Activated T-helper 17 cell treated with anti-CD3 and anti-CD28 coated beads, Interleukin-2, amount 50 U/mL, for 72 hours (primary cell): Measurements from ENCODE around the gene METTL5. TPM values are rescaled to one million over a fixed set of nuclear protein-coding genes. Genes with fewer than 3 reads are reported as not detected.
"Not testable (repeated sequence)": the region's sequence is repeated elsewhere in the genome, so short reads cannot be mapped to it uniquely, and the experiment has no call there.

Source experiments
- ATAC-seq: fragments of 150-1000 bp; cut with Tn5 transposase; replicated peaks from 2 replicates; pipeline ENCODE4 v1.10.0; 2021; ENCODE audit warnings: mild to moderate bottlenecking, moderate library complexity
- H3K27ac Mint-ChIP-seq: one replicate; pipeline ENCODE4 v1.8.0; 2022; ENCODE audit warnings: mixed read lengths
- H3K27me3 Mint-ChIP-seq: one replicate; pipeline ENCODE4 v1.8.0; 2022; ENCODE audit warnings: mixed read lengths
- H3K36me3 Mint-ChIP-seq: one replicate; pipeline ENCODE4 v1.8.0; 2022; ENCODE audit warnings: low read depth, mild to moderate bottlenecking, mixed read lengths
- H3K4me1 Mint-ChIP-seq: one replicate; pipeline ENCODE4 v1.8.0; 2022; ENCODE audit warnings: mixed read lengths
- H3K4me3 Mint-ChIP-seq: one replicate; pipeline ENCODE4 v1.8.0; 2022; ENCODE audit warnings: mild to moderate bottlenecking, mixed read lengths
- H3K9me3 Mint-ChIP-seq: one replicate; pipeline ENCODE4 v1.8.0; 2022; ENCODE audit warnings: mixed read lengths
- total RNA-seq, 2 donors: library from RNA; stranded (reverse); gene quantifications; one replicate each; pipeline ENCODE4 v1.2.3, GENCODE V29; 2022

The METTL5 gene
- 10 to 100 TPM; 54.4 to 78.7 TPM for total RNA-seq

DNA sequence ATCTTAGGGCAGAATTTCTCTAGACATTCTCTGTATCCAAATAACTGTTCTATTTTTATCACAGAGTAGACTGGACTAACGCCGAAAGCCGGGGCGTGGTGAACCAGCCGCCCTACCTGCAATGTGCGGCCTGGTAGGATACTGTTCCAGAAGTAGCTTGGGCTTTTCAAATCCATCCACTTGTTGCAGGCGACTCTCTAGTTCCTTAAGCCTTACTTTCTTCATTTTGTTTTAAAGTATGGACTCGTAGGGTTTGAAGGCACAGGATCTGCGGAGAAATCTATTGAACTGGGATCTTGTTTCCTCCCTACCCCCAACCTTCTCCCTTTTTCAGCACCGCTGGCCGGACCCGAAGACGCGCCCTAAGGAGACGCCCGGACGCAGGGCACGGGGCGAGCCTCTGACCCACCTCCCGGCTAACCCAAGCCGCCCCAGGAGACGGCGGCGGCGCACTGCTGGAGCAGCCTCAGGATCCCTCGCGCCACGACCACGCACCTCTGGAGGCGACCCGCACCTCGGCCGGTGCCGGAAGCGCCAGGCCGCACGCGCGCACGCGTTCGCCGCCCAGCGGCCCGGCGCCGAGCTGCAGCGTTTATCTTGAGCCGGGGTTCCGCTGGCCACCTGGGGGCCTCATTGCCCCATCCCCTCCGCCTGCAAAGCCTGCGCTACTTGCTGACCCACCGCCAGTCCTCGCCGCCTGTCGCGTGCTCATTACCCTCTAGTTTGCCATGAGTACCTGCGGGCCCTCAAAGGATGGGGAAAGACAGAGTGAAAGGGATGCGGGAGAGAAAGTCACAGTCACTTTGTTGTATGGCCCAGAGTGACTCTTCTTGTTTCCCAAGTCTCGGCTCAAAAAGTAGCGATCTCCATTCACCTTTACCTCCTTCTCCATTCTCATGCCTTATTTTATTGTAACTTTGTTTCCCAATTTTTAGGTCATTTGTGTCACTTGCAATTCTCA, at the start of gene METTL5:
METTL5 (minus strand) TSS at position 533 of the 961 bp plus-strand sequence; CDS start at position 225, 308 bp downstream.
- peaks cover 30% of the 10 kb centered on the region for H3K4me1 Mint-ChIP-seq

DNA sequence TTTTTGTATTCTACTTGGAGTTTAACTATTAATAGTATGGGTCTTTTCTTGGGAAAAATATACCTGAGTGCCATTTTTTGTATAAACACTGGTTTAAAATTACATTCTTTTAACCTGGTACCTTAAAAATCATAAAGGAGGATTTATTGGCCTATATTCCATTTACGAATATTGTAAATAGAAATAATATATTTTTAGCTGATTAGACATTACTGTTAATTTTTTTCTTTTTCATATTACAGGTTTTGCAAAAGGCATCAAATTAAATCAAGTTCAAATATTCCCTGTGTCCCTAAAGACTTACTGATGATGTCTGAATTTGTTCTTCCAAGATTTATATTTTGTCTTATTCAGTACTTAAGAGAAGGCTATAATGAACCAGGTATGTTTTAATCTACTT, 47.3 kb upstream of the METTL5 start:
- H3K27me3 Mint-ChIP-seq: no peaks in the 10 kb centered on the region
- H3K27ac Mint-ChIP-seq: no peak overlapping the region
- no peak for ATAC-seq
- no peak overlapping the region for H3K4me3 Mint-ChIP-seq
- no peaks in the 10 kb centered on the region for H3K9me3 Mint-ChIP-seq
- peaks cover 24% of the 10 kb centered on the region for H3K36me3 Mint-ChIP-seq
- H3K4me1 Mint-ChIP-seq: peaks cover 16% of the 10 kb centered on the region

More for the DNA sequence above, at the start of gene METTL5:
- Mint-ChIP-seq H3K36me3 (peaks cover 50% of the 10 kb centered on the region), H3K9me3 (no peaks in the 10 kb centered on the region), H3K27ac (peak within 1 kb of the TSS; percentile 90), H3K27me3 (no peaks in the 10 kb centered on the region), H3K4me3 (peak within 1 kb of the TSS; percentile 98)
- ATAC-seq: peak; percentile 72

- ATAC-seq, H3K27me3 Mint-ChIP-seq, H3K4me3 Mint-ChIP-seq, H3K27ac Mint-ChIP-seq, H3K9me3 Mint-ChIP-seq: not testable (repeated sequence)
- peaks cover 16% of the 10 kb centered on the region for H3K4me1 Mint-ChIP-seq
- H3K36me3 Mint-ChIP-seq: peaks cover 18% of the 10 kb centered on the region
Measured at GRCh38 chr2:169871369-169871768, 46.7 kb upstream of the METTL5 start.

DNA sequence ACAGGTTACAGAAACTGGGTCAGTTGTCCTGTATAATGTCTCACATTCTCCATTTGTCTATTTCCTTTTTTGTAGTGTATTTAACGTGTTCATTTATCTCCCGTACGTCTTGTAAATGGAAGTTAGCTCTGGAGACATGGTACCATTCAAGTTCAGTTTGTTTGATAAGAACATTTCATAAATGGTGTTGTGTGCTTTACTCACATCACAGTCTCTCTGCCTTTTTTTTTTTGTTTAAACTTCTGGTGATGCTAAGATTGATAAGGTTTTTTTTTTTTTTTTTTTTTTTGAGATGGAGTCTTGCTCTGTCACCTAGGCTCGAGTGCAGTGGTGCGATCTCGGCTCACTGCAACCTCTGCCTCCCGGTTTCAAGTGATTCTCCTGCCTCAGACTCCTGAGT, 44.2 kb upstream of the METTL5 start:
- Mint-ChIP-seq H3K9me3 (no peaks in the 10 kb centered on the region), H3K4me3 (no peak overlapping the region), H3K27ac (no peak overlapping the region), H3K36me3 (no peaks in the 10 kb centered on the region), H3K27me3 (no peaks in the 10 kb centered on the region), H3K4me1 (peaks cover 22% of the 10 kb centered on the region)
- ATAC-seq: no peak

GRCh38 chr2:169867579-169867978, 42.9 kb upstream of the METTL5 start:
- Mint-ChIP-seq H3K27me3 (no peaks in the 10 kb centered on the region), H3K9me3 (no peaks in the 10 kb centered on the region), H3K36me3 (no peaks in the 10 kb centered on the region), H3K4me1 (peaks cover 22% of the 10 kb centered on the region), H3K27ac (no peak overlapping the region), H3K4me3 (no peak overlapping the region)
- no peak for ATAC-seq

- not testable (repeated sequence) for H3K27me3 Mint-ChIP-seq, H3K36me3 Mint-ChIP-seq, H3K4me3 Mint-ChIP-seq, ATAC-seq, H3K27ac Mint-ChIP-seq, H3K9me3 Mint-ChIP-seq
- H3K4me1 Mint-ChIP-seq: peaks cover 22% of the 10 kb centered on the region
Measured at GRCh38 chr2:169866230-169866629, 41.5 kb upstream of the METTL5 start.

DNA sequence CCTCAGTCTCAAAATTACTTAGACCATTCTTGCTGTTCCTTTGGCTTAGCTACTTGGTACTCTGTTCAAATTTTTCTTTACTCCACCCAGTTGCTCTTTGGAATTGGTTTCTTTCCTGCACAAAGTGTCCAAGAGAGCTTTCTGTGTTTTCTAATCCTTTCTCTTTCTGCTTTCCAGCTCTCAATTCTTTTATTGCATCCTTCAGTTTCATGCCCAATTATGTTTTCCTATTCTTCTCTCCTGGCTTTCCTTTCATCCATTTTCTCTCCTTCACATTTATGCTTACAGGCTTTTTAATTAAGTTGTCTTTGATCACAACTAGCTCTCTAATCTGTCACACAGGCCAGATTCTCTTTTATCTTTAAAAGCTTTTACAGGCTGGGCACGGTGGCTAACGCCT, 40.8 kb upstream of the METTL5 start:
- Mint-ChIP-seq H3K9me3 (no peaks in the 10 kb centered on the region), H3K27ac (no peak overlapping the region), H3K27me3 (no peaks in the 10 kb centered on the region), H3K36me3 (no peaks in the 10 kb centered on the region), H3K4me1 (peaks cover 17% of the 10 kb centered on the region), H3K4me3 (no peak overlapping the region)
- no peak for ATAC-seq

GRCh38 chr2:169862816-169863215, 38.1 kb upstream of the METTL5 start:
- no peaks in the 10 kb centered on the region for H3K9me3 Mint-ChIP-seq
- no peak for ATAC-seq
- H3K36me3 Mint-ChIP-seq: peaks cover 6% of the 10 kb centered on the region
- H3K27ac Mint-ChIP-seq: no peak overlapping the region
- no peaks in the 10 kb centered on the region for H3K27me3 Mint-ChIP-seq
- peaks cover 11% of the 10 kb centered on the region for H3K4me1 Mint-ChIP-seq
- no peak overlapping the region for H3K4me3 Mint-ChIP-seq

GRCh38 chr2:169860149-169860548, 35.4 kb upstream of the METTL5 start:
- Mint-ChIP-seq H3K27me3 (no peaks in the 10 kb centered on the region), H3K27ac (no peak overlapping the region), H3K36me3 (peaks cover 6% of the 10 kb centered on the region), H3K4me1 (peaks cover 4% of the 10 kb centered on the region), H3K4me3 (no peak overlapping the region), H3K9me3 (no peaks in the 10 kb centered on the region)
- no peak for ATAC-seq

- peaks cover 6% of the 10 kb centered on the region for H3K36me3 Mint-ChIP-seq
- no peaks in the 10 kb centered on the region for H3K9me3 Mint-ChIP-seq
- no peak for ATAC-seq
- H3K4me3 Mint-ChIP-seq: no peak overlapping the region
- no peak overlapping the region for H3K27ac Mint-ChIP-seq
- peaks cover 4% of the 10 kb centered on the region for H3K4me1 Mint-ChIP-seq
- no peaks in the 10 kb centered on the region for H3K27me3 Mint-ChIP-seq
Measured at GRCh38 chr2:169859423-169859822, 34.7 kb upstream of the METTL5 start.

GRCh38 chr2:169855281-169856258, 30.9 kb upstream of the METTL5 start:
- H3K27ac Mint-ChIP-seq, H3K9me3 Mint-ChIP-seq: not testable (repeated sequence)

GRCh38 chr2:169853041-169853668, 28.4 kb upstream of the METTL5 start:
- ATAC-seq: no peak
- H3K36me3 Mint-ChIP-seq: peaks cover 5% of the 10 kb centered on the region
- no peaks in the 10 kb centered on the region for H3K27me3 Mint-ChIP-seq
- H3K4me3 Mint-ChIP-seq: no peak overlapping the region
- H3K27ac Mint-ChIP-seq: peak overlapping the region; percentile 29
- H3K9me3 Mint-ChIP-seq: peaks cover 4% of the 10 kb centered on the region
- H3K4me1 Mint-ChIP-seq: peaks cover 17% of the 10 kb centered on the region

More at GRCh38 chr2:169855281-169856258, 30.9 kb upstream of the METTL5 start:
- not testable (repeated sequence) for ATAC-seq, H3K27me3 Mint-ChIP-seq, H3K4me3 Mint-ChIP-seq
- peaks cover 16% of the 10 kb centered on the region for H3K4me1 Mint-ChIP-seq
- H3K36me3 Mint-ChIP-seq: peaks cover 10% of the 10 kb centered on the region

GRCh38 chr2:169849710-169850109, 25.0 kb upstream of the METTL5 start:
- peaks cover 8% of the 10 kb centered on the region for H3K36me3 Mint-ChIP-seq

More at GRCh38 chr2:169849710-169850109, 25.0 kb upstream of the METTL5 start:
- H3K4me1 Mint-ChIP-seq: peaks cover 25% of the 10 kb centered on the region
- H3K9me3 Mint-ChIP-seq: peaks cover 4% of the 10 kb centered on the region
- no peak for ATAC-seq
- no peak overlapping the region for H3K4me3 Mint-ChIP-seq
- no peaks in the 10 kb centered on the region for H3K27me3 Mint-ChIP-seq
- H3K27ac Mint-ChIP-seq: no peak overlapping the region
